AG09319 (cell line): ENCODE data around the gene CALU.

Experiments used
- DNase-seq: peaks from one replicate; pipeline ENCODE4 v3.0.0-alpha.2; 2010; ENCODE audit warnings: low read depth; ENCODE audit errors: extremely low read depth
- TF ChIP-seq, protein P1 (sequence below): IDR thresholded peaks from 2 replicates; pipeline ENCODE4 v1.5.1; 2011; ENCODE audit warnings: low read depth, mild to moderate bottlenecking, inconsistent platforms, low read length, moderate library complexity

The CALU gene

DNA sequence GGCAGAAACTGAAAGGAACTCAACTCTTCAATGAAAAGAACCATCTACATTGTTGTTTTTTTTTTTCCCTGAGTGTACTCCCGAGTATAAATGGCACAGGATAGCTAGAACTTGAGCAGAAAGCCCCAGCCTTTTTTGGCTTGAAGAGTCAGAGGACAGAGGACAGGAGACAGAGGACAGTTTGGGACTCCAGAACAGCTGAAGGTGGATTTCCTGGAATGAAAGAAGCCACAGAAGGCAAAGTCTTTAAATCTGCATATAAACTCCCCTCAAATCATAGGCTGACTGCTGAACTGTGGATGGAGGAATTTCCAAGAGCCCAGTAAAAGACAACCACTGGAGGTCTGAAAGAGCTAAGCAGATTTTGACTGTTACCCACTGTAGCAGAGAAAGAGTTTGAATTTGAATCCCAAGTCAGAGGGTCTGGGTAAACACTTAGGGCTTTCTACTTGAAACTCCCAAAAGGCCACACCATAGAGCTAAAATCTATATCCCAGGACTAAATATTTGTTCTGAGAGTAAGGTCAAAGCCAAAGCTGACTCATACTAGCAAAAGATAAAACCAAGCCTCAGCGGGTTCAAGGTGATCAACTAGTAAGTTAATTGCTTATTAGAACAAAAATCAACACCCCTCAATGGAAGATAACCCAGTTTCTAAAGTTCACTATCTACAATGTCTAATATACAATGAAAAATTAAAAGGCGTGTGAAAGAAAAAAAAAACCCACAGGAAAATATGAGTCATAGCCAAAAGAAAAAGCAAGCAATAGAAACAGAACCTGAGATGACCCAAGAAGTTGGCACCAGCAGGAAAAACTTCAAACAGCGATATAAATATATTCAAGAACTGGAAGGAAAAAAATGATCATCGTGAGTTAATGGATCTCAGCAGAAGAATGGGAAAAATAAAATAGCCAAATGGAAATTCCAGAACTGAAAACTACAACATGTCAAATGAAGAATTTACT is 38.3 kb downstream of the CALU start:
- TF ChIP-seq, protein P1, sequence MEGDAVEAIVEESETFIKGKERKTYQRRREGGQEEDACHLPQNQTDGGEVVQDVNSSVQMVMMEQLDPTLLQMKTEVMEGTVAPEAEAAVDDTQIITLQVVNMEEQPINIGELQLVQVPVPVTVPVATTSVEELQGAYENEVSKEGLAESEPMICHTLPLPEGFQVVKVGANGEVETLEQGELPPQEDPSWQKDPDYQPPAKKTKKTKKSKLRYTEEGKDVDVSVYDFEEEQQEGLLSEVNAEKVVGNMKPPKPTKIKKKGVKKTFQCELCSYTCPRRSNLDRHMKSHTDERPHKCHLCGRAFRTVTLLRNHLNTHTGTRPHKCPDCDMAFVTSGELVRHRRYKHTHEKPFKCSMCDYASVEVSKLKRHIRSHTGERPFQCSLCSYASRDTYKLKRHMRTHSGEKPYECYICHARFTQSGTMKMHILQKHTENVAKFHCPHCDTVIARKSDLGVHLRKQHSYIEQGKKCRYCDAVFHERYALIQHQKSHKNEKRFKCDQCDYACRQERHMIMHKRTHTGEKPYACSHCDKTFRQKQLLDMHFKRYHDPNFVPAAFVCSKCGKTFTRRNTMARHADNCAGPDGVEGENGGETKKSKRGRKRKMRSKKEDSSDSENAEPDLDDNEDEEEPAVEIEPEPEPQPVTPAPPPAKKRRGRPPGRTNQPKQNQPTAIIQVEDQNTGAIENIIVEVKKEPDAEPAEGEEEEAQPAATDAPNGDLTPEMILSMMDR, result no peak
- DNase-seq, result no peak

DNA sequence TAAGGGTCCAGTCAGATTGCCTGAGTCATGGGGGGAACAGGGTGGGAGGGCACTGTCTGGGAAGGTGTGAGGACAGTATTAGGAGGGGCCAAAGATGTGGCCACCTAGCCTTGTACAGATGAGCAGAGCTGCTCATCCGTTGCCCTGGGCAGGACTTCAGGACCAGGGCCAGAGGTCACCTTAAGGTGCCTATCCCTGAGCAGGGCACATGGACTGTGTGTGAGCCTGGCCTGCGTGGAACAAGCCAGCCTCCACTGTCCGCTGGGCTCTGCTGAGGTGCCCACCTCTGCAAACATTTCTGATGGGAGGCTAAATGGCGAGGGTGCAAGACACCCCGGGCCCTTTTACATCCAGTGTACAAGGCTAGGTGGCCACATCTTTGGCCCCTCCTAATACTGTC is 39.8 kb downstream of the CALU start:
- no peak for DNase-seq
- TF ChIP-seq, protein P1, result no peak

DNA sequence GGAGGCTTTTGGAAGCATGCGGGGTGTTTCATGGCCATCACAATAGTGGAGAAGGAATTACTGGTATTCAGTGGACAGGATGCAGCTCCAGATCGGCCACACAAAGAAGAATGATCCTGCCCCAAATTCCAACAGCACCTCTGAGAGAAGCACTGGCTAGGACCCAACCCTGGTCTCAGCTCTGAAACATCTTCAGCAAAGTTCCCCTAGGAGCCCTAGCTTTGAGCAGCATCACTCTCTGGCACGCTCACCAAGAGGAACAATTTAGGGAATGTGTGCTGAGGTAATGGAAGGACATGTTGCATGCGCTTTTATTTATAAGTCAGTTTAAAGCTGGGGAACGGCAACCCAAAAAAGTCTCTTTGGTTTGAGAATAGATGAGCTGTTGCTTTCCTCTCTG is 42.0 kb downstream of the CALU start:
- TF ChIP-seq, protein P1, result no peak
- DNase-seq, result no peak

DNA sequence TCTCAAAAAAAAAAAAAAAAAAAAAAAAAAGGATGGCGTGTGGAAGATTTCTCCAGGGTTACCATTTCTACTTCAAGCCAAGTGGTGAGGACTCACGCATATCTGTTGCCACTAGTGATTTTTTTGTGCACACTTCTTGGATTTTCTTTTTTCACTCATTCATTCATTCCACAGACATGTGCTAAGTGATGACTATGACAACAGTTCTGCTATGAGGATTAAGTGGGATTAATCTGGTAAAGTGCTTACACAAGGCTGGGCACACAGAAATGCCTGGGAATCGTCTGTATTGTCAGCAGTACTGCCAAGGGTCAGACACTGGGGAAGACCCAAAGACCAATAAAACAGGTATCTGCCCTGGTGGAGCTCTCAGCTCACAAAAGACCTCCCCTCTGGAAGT is 42.7 kb downstream of the CALU start:
- TF ChIP-seq, protein P1, result no peak
- DNase-seq, result no peak

DNA sequence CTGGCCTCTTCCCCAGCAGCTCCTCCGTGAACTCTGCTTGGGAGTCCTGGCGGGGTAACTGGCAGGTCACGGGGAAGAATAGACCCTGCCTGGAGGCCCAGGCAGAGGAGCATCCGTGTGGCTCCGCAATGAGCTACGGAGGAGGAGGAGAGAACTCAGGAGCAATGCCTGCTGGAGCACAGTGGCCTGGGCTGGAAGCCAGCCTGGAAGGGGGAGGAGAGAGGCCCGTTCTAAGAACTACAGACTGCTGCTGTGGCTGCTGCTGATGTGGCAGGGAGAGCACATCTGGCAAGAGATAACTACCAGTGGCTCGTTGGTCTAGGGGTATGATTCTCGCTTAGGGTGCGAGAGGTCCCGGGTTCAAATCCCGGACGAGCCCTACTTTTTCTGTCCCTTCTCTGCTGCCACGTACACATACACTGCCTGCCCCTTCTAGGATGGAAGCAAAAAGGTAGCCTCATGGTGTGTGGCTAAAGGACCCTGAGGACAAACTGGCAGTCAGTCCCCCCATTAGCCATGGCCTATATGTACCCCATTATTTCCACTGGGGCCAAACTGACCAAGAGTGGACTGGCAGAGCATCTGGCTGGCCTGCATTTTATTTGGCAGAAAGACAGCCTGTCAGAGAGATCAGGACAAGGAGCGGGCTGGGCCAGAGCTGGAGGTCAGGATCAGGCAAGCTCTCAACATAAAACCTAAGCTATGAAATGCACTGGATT is 44.1 kb downstream of the CALU start:
- TF ChIP-seq, protein P1, result no peak
- peak; percentile 60 for DNase-seq

DNA sequence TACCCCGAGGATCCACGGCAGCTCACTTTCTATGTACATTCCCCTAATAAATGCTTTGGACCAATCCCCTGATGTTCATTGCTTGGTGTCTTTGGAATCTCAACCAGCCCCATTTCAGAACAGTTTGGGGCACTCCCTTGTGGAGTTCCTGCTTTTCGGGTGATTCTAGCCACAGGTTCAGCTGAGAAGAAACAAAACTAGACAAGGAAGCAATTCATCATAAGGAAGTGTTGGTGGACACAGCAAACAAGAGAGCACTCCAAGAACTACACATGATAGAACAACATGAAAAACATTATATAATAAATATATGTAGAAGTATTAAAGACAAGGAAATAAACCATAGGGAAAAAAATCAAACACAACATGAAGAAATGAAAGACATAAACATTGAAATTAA is 46.6 kb downstream of the CALU start:
- TF ChIP-seq, protein P1, result no peak
- no peak for DNase-seq
